H9 (cell line): ENCODE measurements around the gene HAUS7. TPM values are rescaled to one million over a fixed set of nuclear protein-coding genes. Genes with fewer than 3 reads are reported as not detected.

Source experiments
- DNase-seq: peaks from one replicate; pipeline ENCODE4 v3.0.0-alpha.2; 2017
- H2AFZ ChIP-seq: one replicate; pipeline ENCODE4 v1.6.1; 2013; ENCODE audit warnings: mild to moderate bottlenecking, low read length, control low read depth, moderate library complexity
- H2AK5ac ChIP-seq: 2 replicates; pipeline ENCODE4 v1.6.1; 2013; ENCODE audit warnings: low read length, control low read depth, mixed read lengths; ENCODE audit not compliant: insufficient read length
- H2BK120ac ChIP-seq: one replicate; pipeline ENCODE4 v1.6.1; 2013; ENCODE audit warnings: low read depth, mild to moderate bottlenecking, low read length, control low read depth, inconsistent platforms; ENCODE audit not compliant: poor library complexity, severe bottlenecking
- H2BK12ac ChIP-seq: 2 replicates; pipeline ENCODE4 v1.6.1; 2013; ENCODE audit warnings: low read length, control low read depth, mixed read lengths, low read depth; ENCODE audit not compliant: insufficient read length
- H2BK15ac ChIP-seq: 2 replicates; pipeline ENCODE4 v1.6.1; 2013; ENCODE audit warnings: low read depth, low read length, control low read depth
- H2BK20ac ChIP-seq: one replicate; pipeline ENCODE4 v1.6.1; 2013; ENCODE audit warnings: low read depth, mild to moderate bottlenecking, low read length, control low read depth, inconsistent platforms; ENCODE audit not compliant: poor library complexity, severe bottlenecking
- H2BK5ac ChIP-seq: 2 replicates; pipeline ENCODE4 v1.6.1; 2013; ENCODE audit warnings: low read length, control low read depth, mixed read lengths; ENCODE audit not compliant: insufficient read length
- H3K14ac ChIP-seq: 2 replicates; pipeline ENCODE4 v1.6.1; 2013; ENCODE audit warnings: low read length, control low read depth; ENCODE audit not compliant: insufficient read depth
- H3K18ac ChIP-seq: 2 replicates; pipeline ENCODE4 v1.6.1; 2013; ENCODE audit warnings: low read depth, mild to moderate bottlenecking, mixed read lengths, low read length, control low read depth; ENCODE audit not compliant: insufficient read length
- H3K23ac ChIP-seq: 2 replicates; pipeline ENCODE4 v1.6.1; 2013; ENCODE audit warnings: low read length, control low read depth, mixed read lengths, low read depth; ENCODE audit not compliant: insufficient read length
- H3K23me2 ChIP-seq: 2 replicates; pipeline ENCODE4 v1.6.1; 2013; ENCODE audit warnings: low read depth, mild to moderate bottlenecking, mixed read lengths, low read length, control low read depth; ENCODE audit not compliant: insufficient read length, poor library complexity, severe bottlenecking
- H3K27ac ChIP-seq: 2 replicates; pipeline ENCODE4 v1.5.1; 2013; ENCODE audit warnings: low read length, control low read depth, mixed read lengths, low read depth; ENCODE audit not compliant: insufficient read length
- H3K27me3 ChIP-seq: 2 replicates; pipeline ENCODE4 v1.6.1; 2013; ENCODE audit warnings: low read length, control low read depth, inconsistent platforms; ENCODE audit not compliant: insufficient read depth
- H3K4ac ChIP-seq: 2 replicates; pipeline ENCODE4 v1.6.1; 2013; ENCODE audit warnings: low read depth, mild to moderate bottlenecking, control low read depth, inconsistent platforms, low read length, moderate library complexity
- H3K4me1 ChIP-seq: 2 replicates; pipeline ENCODE4 v1.6.1; 2013; ENCODE audit warnings: low read length, control low read depth, inconsistent platforms; ENCODE audit not compliant: insufficient read depth
- H3K4me2 ChIP-seq: 2 replicates; pipeline ENCODE4 v1.6.1; 2013; ENCODE audit warnings: low read length, control low read depth, mixed read lengths; ENCODE audit not compliant: insufficient read length, insufficient read depth
- H3K56ac ChIP-seq: 2 replicates; pipeline ENCODE4 v1.6.1; 2013; ENCODE audit warnings: low read depth, mild to moderate bottlenecking, mixed read lengths, low read length, control low read depth; ENCODE audit not compliant: insufficient read length
- H3K79me1 ChIP-seq: 2 replicates; pipeline ENCODE4 v1.6.1; 2013; ENCODE audit warnings: low read depth, mild to moderate bottlenecking, moderate library complexity, low read length, control low read depth, inconsistent platforms; ENCODE audit not compliant: insufficient read depth, poor library complexity, severe bottlenecking
- H3K79me2 ChIP-seq: 2 replicates; pipeline ENCODE4 v1.6.1; 2013; ENCODE audit warnings: low read length, control low read depth, inconsistent platforms; ENCODE audit not compliant: insufficient read depth
- H3K9ac ChIP-seq: 2 replicates; pipeline ENCODE4 v1.6.1; 2013; ENCODE audit warnings: low read length, control low read depth, mixed read lengths; ENCODE audit not compliant: insufficient read length; ENCODE audit errors: extremely low read depth
- H3K9me3 ChIP-seq: one replicate; pipeline ENCODE4 v1.6.1; 2013; ENCODE audit warnings: low read depth, low read length, inconsistent platforms; ENCODE audit not compliant: control insufficient read depth
- H3T11ph ChIP-seq: one replicate; pipeline ENCODE4 v1.6.1; 2013; ENCODE audit warnings: mild to moderate bottlenecking, low read length, control low read depth, inconsistent platforms
- H4K20me1 ChIP-seq: one replicate; pipeline ENCODE4 v1.6.1; 2013; ENCODE audit not compliant: control insufficient read depth, insufficient read length, insufficient read depth
- H4K5ac ChIP-seq: 2 replicates; pipeline ENCODE4 v1.6.1; 2013; ENCODE audit warnings: low read depth, mild to moderate bottlenecking, mixed read lengths, low read length, control low read depth; ENCODE audit not compliant: insufficient read length
- H4K8ac ChIP-seq: replicated peaks from 2 replicates; pipeline ENCODE4 v1.6.1; 2013; ENCODE audit warnings: low read length, control low read depth, mixed read lengths, low read depth; ENCODE audit not compliant: insufficient read length
- H4K91ac ChIP-seq: 2 replicates; pipeline ENCODE4 v1.6.1; 2013; ENCODE audit warnings: low read depth, mild to moderate bottlenecking, moderate library complexity, mixed read lengths, low read length, control low read depth; ENCODE audit not compliant: insufficient read length
- H3K27ac Mint-ChIP-seq, 3 experiments: 2 replicates in 2 of 3; 3 replicates in 1 of 3; pipeline ENCODE4 v1.8.0; 2020 to 2021; ENCODE audit warnings: mixed read lengths in 3 of 3, mild to moderate bottlenecking in 1 of 3, moderate library complexity in 1 of 3
- H3K27me3 Mint-ChIP-seq: 2 replicates; pipeline ENCODE4 v1.8.0; 2021; ENCODE audit warnings: low read depth, mild to moderate bottlenecking, moderate library complexity, mixed read lengths
- H3K36me3 Mint-ChIP-seq, 3 experiments: 2 replicates in 2 of 3; 3 replicates in 1 of 3; pipeline ENCODE4 v1.8.0; 2020 to 2021; ENCODE audit warnings: low read depth in 3 of 3, mixed read lengths in 3 of 3; ENCODE audit not compliant: insufficient read depth in 1 of 3
- H3K4me1 Mint-ChIP-seq, 2 experiments: 2 replicates each; pipeline ENCODE4 v1.8.0; 2020; ENCODE audit warnings: mixed read lengths in 2 of 2
- H3K4me3 Mint-ChIP-seq, 2 experiments: 2 replicates in 1 of 2; 3 replicates in 1 of 2; pipeline ENCODE4 v1.8.0; 2020 to 2021; ENCODE audit warnings: mild to moderate bottlenecking in 2 of 2, mixed read lengths in 2 of 2, moderate library complexity in 1 of 2
- H3K9me3 Mint-ChIP-seq, 2 experiments: 2 replicates in 1 of 2; 3 replicates in 1 of 2; pipeline ENCODE4 v1.8.0; 2020; ENCODE audit warnings: mild to moderate bottlenecking in 2 of 2, mixed read lengths in 2 of 2, moderate library complexity in 1 of 2
- CTCF ChIP-seq: fragments of 200-600 bp; sonication (generic); conservative IDR thresholded peaks from 3 replicates; pipeline ENCODE4 v1.8.0; 2021; ENCODE audit warnings: antibody characterized with exemption, mild to moderate bottlenecking
- WGBS: extraction: QIAGEN DNeasy Blood & Tissue Kit; methylation state at CpG from one replicate; pipeline ENCODE4 v1.1.7; 2013; ENCODE audit warnings: missing lambda C conversion rate, low lambda C conversion rate, mixed read lengths; ENCODE audit not compliant: insufficient read length; ENCODE audit errors: extremely low coverage; 5-methylcytosine and 5-hydroxymethylcytosine counted together
- total RNA-seq: library from RNA; stranded (reverse); gene quantifications from 2 replicates; pipeline ENCODE4 v1.2.1, GENCODE V29; 2021

Gene HAUS7
- total RNA-seq, 1 experiment from 2014 or later = 45.3 TPM

- Mint-ChIP-seq H3K36me3 (peaks cover 6 to 10% (median 8%) of the 10 kb centered on the region in 3 experiments; a peak in 4 of 7 replicates), H3K4me1 (peaks cover 7 to 8% of the 10 kb centered on the region in 2 experiments; a peak in 2 of 4 replicates)
- no CpG with 5 or more reads among the region's 3 CpGs for WGBS
These were observed 62.6 kb downstream of the HAUS7 start for GRCh38 chrX:153407736-153408135.

More at GRCh38 chrX:153407736-153408135, 62.6 kb downstream of the HAUS7 start:
- no peaks in the 10 kb centered on the region for H3K4me1 ChIP-seq
- no peaks in the 10 kb centered on the region for H3K23me2 ChIP-seq
- no peak overlapping the region for H2BK120ac ChIP-seq
- H3K27ac ChIP-seq = no peak overlapping the region
- no peak overlapping the region for H4K91ac ChIP-seq
- peaks cover 22% of the 10 kb centered on the region for H3K9me3 ChIP-seq
- H3K9ac ChIP-seq = no peak overlapping the region
- no peak overlapping the region for H3K23ac ChIP-seq
- no peaks in the 10 kb centered on the region for H3K79me1 ChIP-seq
- H2BK12ac ChIP-seq = no peak overlapping the region
- no peak overlapping the region for H3K4ac ChIP-seq
- H3K79me2 ChIP-seq = no peaks in the 10 kb centered on the region
- peaks cover 7% of the 10 kb centered on the region; the same call in 1 of the 2 replicates for H3K27me3 ChIP-seq
- no peak overlapping the region for H3K18ac ChIP-seq
- Mint-ChIP-seq H3K27me3 (peaks cover 52% of the 10 kb centered on the region), H3K9me3 (peaks cover 64 to 78% of the 10 kb centered on the region in 2 experiments), H3K27ac (no peak overlapping the region), H3K4me3 (no peak overlapping the region)
- no peak overlapping the region for H4K8ac ChIP-seq
- H3T11ph ChIP-seq = no peak overlapping the region
- no peak for DNase-seq
- no peak overlapping the region for H3K56ac ChIP-seq
- no peak overlapping the region for H3K4me2 ChIP-seq
- no peak overlapping the region for H4K5ac ChIP-seq
- no peak overlapping the region for H2BK15ac ChIP-seq
- H2BK5ac ChIP-seq = no peak overlapping the region
- no peak overlapping the region for H2AK5ac ChIP-seq
- no peak overlapping the region for H2BK20ac ChIP-seq
- no peaks in the 10 kb centered on the region for H4K20me1 ChIP-seq
- TF ChIP-seq CTCF = no peak
- no peak overlapping the region for H3K14ac ChIP-seq
- H2AFZ ChIP-seq = no peak overlapping the region
